HG02571 (cell line): ENCODE data around the gene TMOD3.
"Not testable (repeated sequence)": the region's sequence is repeated elsewhere in the genome, so short reads cannot be mapped to it uniquely, and the experiment has no call there.

Source experiments
- ATAC-seq: cut with Tn5 transposase; IDR thresholded peaks from one replicate; pipeline ENCODE4 v1.9.1; 2021; ENCODE audit warnings: mild to moderate bottlenecking, moderate library complexity; ENCODE audit not compliant: unreplicated experiment

The TMOD3 gene

DNA sequence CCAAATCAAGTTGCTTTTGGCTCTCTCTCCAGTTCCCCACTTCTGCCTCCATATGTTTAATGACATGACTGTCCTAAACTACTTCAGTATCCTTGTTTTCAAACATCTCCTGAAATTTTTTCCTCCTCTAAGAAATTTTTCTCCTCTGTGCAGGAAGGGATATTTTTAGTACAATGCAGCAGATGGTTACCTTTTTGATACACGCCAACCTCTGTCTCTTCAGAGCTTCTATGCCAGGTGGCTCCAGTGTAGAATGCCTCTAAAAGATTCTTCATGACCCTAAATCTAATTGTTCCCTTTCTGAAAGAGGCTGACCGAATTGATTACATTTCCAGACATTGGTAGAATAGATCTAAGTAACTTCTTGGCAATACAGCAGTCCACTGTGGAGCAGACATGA lies 33.7 kb downstream of the TMOD3 start:
- no peak for ATAC-seq

- no peak for ATAC-seq
These were observed 35.1 kb downstream of the TMOD3 start for GRCh38 chr15:51864408-51865056.

DNA sequence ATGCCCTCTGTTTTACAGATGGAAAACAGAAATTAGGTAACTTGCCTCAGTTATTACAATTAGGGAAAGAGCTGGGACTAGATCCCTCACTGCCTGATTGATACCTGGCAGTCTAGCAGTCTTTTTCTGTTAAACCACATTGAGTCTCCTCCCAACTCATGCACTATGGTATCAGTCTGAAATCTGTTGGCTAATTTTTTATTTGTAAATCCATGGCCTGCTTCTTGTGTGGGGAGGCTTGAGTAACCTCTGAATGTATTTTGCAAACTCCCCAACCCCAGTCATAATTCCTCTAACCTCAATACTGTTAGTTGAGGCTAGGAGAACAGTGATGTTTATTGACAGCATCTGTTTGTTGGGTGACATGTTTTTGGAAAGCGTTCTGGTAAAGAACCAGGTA lies 35.9 kb downstream of the TMOD3 start:
- no peak for ATAC-seq

- ATAC-seq = no peak
These were observed 36.7 kb downstream of the TMOD3 start for GRCh38 chr15:51866161-51866560.

DNA sequence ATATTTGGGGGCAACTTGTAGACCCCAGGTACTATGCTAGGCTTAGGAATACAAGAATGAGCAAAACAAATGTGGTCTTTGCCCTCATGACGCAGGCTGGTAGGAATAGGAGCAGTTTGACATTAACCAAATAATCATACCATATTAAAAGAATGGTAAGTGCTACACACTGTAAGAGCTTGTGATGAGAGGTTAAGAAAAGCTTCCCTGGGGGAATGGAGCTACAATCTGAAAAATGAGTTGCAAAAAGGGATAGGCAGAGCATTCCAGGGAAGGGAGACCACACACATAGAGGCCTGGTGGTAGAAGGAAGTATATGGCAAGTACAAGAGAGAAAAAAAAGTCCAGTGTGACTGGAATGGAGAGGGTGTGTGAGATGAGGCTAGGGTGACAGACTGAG lies 37.3 kb downstream of the TMOD3 start:
- ATAC-seq = no peak

DNA sequence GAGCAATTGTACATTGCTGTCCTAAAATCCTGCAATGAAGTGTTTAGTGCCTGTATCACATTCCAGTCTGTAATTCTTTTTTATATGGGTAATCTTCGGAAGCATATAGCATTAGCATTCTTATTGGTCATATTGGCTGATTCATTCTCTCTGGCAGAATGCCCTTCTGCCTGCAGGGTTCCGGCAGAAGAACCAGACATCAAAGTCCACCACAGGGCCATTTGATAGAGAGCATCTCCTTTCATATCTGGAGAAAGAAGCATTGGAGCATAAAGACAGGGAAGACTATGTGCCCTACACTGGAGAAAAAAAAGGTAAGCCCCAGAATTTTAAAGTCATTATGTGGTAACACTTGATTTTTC lies 39.6 kb downstream of the TMOD3 start:
- ATAC-seq = no peak

DNA sequence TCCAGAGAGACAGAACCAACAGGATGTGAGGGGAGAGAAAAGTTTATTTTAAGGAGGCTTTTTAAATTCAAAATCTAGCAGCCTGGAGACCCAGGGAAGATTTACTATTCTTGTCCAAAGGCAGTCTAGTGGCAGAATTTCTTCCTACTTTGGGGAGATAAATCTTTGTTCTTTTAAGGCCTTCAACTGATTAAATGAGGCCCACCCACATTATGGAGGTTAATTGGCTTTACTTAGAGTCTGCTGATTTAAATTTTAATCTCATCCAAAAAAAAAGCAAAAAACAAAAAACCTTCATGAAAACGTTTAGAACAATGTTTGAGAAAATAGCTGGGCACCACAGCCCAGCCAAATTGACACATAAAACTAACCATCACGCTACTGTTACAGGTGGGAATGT lies 41.3 kb downstream of the TMOD3 start:
- no peak for ATAC-seq

DNA sequence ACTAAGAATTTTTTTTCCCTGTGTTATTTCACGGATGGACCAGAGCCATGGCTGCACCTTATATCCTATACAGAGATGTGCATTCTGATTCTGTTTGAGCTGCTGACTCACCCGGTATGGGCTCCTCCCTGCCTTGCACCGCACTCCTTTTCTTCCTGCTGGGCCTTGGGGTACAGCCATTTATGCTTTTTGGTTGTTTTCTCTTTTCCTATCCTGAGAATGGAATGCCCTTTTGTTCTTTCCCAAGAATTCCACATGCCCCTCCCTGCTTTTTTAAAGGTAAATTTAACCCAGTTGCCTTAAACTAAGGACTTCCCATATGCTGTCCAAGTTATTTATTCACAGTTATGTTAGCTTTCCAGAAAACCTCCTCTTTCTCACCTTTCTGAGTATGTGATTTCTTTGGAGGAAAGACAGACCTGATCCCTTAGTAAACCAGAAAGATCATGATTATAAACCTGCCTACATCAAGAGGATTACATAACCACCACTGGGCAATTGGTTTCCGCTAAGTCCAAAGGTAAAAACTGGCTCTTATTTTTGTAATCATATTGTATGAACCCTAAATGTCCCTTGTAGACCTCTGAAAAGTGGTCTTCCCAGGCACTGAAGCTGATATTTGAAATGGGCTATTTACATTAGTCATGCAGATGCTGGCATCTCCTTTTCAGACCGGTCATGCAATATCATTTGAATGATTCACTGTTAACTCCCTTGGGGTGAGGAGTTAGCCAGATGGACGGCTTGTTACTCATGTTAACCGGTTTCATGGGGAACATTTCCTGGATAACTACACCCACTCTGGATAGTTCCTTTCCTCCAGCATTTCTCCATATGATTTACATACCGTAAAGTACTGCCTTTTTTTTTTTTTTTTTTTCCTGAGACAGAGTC lies 45.5 kb downstream of the TMOD3 start:
- ATAC-seq = no peak

DNA sequence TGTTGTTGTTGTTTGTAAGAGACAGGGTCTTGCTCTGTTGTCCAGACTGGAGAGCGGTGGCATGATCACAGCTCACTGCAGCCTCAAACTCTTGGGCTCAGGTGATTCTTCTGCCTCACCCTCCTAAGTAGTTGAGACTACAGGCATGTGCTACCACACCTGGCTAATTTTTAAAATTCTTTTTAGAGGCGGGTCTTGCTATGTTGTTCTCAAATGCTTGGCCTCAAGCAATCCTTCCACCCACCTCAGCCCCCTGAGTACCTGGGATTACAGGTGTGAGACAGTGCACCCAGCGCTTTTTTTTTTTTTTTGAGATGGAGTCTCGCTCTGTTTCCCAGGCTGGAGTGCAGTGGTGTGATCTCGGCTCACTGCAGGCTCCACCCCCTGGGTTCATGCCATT lies 46.7 kb downstream of the TMOD3 start:
- no peak for ATAC-seq

GRCh38 chr15:51878446-51879386 lies 49.3 kb downstream of the TMOD3 start:
- no peak for ATAC-seq

DNA sequence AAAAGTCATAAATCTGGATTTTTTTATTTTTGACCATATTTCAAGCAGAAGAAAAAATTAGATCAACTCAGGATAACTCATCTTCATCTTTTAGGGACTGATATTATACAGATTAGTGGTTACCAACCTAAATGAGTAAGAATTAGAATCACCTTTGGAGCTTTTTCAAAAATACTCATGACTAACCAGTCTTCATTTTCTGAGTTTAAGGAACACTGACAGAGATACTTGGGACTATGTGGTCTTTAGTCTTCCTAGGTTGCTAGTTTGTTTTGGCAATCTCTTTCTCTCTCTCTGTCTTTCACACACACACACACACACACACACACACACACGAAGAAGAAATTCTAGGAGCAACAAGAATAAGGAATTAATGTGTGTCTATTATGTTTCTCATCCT lies 50.1 kb downstream of the TMOD3 start:
- ATAC-seq = no peak

DNA sequence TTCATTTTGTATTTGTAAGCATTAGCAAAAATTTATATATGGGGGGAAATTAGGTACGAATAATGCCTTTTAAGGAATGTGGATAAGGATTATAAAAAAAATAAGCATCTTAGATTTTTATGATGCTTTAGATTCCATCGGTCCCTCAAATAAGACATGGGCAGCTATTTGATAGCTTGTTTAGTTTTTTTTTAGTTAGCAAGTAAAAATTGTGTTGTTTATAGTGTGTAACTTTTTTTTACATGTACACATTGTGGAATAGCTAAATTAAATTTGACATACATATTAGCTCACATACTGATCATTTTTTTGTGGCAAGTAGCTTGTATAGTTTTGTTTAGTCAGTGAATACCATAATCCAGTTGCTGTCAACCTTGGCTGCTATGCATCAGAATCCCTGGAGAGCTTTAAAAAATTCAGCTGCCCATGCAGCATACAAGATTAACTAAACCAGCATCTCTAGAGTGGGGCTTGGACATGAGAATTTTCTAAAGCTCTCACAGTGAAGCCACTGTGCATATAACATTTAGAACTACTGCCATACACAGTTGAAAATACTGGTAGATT lies 53.9 kb downstream of the TMOD3 start:
- ATAC-seq = no peak

DNA sequence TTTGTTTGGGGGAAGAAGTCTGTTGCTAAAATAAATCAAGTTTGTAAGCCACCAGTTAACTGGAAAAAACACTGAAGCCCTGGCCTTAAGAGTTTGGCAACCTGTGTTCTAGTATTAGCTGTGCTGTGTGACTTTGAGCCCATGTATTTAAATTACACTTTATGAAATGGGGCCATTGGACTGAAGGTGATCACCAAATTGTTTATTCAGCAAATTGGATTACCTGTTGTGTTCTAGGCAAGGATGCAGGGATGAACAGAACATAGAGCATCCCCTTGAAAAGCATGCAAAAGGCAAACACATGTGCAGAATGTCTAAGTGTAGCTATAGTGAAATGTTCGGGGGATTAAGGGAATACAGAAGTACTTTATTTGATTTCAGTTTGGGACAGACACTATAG lies 54.6 kb downstream of the TMOD3 start:
- no peak for ATAC-seq

DNA sequence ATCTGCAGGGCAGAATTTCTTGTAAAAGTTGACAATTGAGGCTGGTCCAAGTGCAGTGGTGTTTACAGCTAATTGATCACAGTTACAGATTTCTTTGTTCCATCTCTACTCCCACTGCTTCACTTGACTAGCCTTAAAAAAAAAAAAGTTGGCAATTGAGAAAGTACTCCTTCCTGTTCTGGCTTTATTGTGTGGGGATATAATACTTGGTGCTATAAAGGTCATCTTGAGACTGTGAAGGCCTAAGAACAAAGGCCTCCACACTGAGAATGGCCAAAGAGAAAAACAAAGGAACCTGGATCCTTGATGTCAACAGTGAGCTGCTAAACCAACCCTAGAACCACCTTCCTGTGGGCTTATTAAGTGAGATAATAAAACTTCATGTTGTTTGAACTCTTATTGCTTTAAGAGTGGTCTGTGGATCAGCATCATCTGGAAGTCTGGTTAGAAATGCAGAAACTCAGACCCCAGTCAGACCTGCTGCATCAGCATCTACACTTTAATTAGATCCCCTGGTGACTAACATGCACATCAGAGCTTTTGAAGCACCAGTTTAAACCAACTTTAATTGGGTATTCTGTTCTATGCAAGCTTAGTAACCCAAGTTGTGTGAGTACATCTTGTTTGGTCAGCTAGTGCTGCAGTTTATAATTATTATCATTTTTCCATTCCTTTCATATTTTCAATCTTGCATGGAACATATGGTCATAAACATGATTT lies 55.2 kb downstream of the TMOD3 start:
- no peak for ATAC-seq

- not testable (repeated sequence) for ATAC-seq
These were observed 56.3 kb downstream of the TMOD3 start for GRCh38 chr15:51885758-51886157.

GRCh38 chr15:51887887-51888592 lies 58.6 kb downstream of the TMOD3 start:
- no peak for ATAC-seq

- no peak for ATAC-seq
These were observed 59.2 kb downstream of the TMOD3 start for GRCh38 chr15:51888593-51889195.

DNA sequence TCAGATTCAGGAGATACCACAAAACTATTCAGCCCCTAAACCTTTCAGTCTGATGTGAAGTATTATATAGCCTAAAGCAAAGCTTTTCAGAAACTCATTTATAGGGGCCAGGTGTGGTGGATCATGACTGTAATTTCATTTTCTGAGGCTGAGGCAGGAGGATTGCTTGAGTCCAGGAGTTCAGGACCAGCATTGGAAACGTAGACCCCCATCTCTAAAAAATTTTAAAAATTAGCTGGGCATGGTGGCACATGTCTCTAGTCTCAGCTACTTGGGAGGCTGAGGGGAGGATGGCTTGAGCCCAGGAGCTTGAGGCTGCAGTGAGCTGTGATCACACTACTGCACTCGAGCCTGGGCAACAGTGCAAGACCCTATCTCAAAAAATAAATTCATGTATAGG lies 60.0 kb downstream of the TMOD3 start:
- ATAC-seq = no peak

GRCh38 chr15:51904421-51904820 lies 75.0 kb downstream of the TMOD3 start:
- ATAC-seq = no peak
